HG03354 (cell line): Measurements from ENCODE around the gene PRCD.
A peak's percentile ranks its signal among the peaks of the same experiment; 100 is the strongest.
"Not testable (repeated sequence)": the region's sequence is repeated elsewhere in the genome, so short reads cannot be mapped to it uniquely, and the experiment has no call there.

Experiments
- ATAC-seq: cut with Tn5 transposase; IDR thresholded peaks from one replicate; pipeline ENCODE4 v1.9.1; 2021; ENCODE audit warnings: mild to moderate bottlenecking; ENCODE audit not compliant: unreplicated experiment, poor library complexity, severe bottlenecking

Gene PRCD

GRCh38 chr17:76524598-76525512 is 15.0 kb upstream of the PRCD start:
- no peak for ATAC-seq

- ATAC-seq, result not testable (repeated sequence)
Measured at GRCh38 chr17:76525513-76525833, 14.4 kb upstream of the PRCD start.

- not testable (repeated sequence) for ATAC-seq
Measured at GRCh38 chr17:76527016-76527415, 12.8 kb upstream of the PRCD start.

- peak; percentile 55 for ATAC-seq
Measured at GRCh38 chr17:76527430-76528111, 12.3 kb upstream of the PRCD start.

GRCh38 chr17:76528156-76528527 is 11.7 kb upstream of the PRCD start:
- peak; percentile 54 for ATAC-seq

- ATAC-seq, result no peak
Measured at GRCh38 chr17:76528528-76529223, 11.2 kb upstream of the PRCD start.

DNA sequence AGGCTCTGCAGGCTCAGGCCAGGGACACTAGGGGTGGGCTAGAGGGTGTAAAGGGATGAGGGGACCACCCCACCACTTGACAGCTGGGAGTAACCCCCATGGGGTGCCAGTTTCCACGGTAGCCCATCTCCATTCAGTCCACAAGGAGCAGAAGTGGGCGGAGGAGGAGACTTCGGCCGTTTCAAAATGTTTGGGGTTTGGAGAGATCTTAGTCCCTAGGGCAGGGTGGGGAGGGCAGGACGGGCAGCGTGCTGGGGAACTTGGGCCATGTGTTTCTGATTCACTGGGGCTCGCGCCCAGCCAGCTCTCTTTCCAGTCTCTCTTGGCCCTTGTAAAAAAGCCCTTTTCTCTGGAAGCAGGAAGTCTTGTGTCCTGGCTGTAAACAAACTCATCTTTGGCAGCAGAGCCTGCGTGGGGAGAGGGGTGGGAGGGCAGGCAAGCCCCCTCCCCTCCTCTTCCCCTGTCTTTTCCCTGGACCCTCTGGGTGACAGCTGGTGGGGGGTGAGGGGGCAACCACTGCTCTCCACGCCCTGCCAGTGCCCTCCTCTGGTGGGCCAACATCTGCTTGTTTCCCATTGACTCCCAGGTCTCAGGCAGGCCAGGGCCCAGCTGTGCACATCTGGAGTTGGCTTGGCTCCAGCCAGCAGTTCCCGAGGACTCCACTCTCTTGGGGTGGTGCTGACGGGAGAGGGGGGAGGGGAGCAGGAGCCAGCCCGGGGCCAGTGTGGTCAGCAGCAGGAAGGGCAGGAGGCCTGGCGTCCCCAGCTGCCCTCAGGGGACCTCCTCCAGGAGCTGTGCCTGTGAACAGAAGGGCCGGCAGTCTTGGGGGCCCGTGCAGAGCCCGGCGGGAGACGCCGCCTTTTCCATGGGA is 10.4 kb upstream of the PRCD start:
- ATAC-seq, result no peak

- ATAC-seq, result no peak
Measured at GRCh38 chr17:76530095-76530723, 9.6 kb upstream of the PRCD start.

DNA sequence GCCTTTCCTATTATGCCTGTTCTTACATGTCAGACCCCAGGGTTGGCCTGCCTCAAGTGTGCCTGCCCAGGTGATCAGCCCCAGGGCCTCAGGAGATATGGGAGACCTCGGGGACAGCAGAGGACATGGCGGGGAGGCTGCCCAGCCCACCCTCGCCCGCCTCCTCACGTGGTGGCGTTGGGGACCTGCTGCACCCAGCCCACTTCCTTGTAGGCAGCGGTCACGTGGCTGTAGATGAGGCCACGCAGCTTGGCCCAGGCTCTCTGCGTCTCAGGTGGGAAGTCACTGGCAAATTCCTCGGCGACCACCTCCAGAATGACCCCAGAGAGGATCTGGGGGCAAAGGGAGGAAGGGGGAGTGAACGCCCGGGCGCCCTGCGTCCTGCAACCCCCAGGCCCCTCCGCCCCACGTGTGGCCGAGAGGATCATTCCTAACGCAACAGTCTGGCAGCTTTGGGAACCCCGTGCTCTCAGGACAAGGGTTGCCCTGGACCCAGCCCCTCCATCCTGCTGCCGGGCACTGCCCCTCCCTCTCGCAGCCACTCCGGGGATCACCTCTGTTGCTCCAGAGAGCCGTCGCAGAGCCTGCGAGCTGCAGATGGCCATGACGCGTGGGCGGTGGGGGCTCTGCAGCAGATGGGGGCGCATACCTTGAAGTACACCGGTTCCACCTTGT is 8.9 kb upstream of the PRCD start:
- ATAC-seq, result no peak

DNA sequence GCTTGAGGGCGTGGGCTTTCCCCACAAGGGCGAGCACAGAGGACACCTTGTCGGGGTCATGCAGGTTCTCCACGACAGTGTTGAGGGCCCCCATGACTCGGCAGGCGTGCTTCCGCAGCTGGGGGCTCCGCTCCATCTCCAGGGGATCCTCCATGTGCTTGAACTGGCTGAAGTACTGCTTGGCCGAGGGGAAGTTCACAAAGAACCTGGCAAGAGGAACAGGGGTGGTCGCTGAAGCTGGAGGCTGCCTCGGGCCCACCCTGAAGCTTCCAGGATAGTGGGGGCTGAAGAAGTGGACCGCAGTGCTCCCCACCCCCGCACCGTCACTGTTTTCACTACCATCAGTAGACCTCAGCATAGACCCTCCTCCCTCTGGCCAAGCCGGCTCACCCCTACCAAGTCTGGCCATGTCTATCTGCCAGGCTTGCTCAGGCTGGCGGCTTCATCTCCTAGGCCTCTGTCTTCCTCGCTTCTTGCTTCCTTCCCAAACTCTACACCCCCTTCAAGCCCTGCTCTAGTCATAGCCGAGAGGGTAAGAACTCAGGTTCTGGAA is 8.3 kb upstream of the PRCD start:
- ATAC-seq, result no peak

DNA sequence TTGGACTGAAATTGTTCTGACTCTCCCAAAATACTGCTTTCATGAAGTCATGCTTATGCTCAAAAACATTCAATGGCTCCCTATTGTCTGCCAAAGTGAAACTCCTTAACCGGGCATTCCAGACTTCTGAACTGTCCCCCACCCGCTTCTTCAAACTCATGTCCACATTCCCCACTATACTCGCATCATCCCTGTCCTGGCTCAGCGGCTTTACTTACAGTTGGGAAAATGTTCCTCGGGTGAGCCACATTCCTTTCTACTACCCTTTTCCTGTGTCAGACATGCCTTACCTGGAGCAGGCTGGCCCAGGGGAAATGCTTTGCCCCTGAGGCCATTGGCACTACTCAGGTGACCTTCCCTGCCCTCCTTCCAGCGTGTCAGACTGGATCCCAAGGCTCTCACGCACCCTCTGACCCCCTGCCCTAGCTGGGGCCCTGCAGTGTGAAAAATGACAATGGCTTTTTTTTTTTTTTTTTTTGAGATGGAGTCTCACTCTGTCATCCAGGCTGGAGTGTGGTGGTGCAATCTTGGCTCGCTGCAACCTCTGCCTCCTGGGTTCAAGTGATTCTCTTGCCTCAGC is 7.7 kb upstream of the PRCD start:
- ATAC-seq, result no peak

DNA sequence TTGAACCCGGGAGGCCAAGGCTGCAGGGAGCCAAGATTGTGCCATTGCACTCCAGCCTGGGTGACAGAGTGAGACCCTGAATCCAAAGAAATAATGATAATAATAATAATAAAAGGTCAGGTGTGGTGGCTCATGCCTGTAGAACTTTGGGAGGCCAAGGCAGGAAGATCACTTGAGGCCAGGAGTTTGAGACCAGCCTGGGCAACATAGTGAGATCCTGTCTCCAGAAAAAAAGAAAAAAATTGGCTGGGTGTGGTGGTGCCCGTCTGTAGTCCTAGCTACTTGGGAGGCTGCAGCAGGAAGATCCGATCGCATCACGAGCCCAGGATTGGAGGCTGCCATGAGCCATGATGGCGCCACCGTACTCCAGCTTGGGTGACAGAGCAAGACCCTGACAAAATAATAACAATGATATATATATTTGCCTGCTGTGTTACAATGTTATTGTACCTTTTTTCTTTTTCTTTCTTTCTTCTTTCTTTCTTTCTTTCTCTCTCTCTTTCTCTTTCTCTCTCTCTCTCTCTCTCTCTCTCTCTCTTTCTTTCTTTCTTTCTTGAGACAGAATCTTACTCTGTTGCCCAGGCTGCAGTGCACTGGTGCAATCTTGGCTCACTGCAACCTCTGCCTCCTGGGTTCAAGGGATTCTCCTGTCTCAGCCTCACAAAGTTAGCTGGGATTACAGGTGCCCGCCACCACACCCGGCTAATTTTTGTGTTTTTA is 6.0 kb upstream of the PRCD start:
- not testable (repeated sequence) for ATAC-seq

DNA sequence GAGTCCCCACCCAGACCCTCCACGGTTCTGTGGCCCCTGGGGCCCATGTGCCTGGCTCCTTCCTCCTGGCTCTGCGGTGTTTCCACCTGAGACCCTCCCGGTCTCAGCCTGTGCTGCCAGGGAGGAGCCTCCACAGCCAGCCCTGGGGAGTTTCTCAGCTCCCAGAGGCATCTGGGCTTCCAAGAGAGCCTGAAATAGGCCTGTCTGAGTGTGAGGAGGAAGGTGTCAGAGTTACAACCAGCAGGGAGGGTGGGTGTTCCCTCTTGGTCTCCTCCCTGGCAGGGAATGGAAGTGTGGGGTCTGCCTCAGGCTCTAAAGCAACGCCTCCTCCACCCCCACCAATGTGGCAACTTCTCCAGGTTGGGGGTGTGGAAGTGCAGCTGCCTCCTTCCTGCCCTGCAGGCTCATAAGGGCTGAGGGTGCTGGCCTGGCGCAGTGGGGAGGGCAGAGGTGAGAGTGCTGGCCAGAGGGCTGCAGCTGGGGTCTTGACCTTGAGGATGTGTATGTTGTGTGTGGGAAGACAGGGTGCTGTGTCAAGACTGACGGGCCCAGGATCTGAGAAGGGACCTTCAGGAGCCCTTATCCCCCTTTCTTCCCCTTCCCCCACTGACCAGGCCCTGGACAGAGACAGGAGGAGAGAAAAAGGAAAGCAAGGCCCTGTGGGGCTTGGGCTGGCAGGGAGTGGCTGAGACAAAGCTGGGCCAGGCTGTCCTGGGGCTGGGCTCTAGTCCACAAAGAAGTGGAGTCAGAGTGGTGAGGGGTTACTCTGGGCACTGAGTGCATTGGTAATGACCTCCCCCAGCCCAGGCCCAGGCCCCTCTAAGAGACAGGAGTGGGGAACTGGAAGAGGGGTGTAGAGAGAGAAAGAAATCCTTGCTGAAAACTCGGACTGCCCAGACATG is 4.8 kb upstream of the PRCD start:
- no peak for ATAC-seq

- no peak for ATAC-seq
Measured at GRCh38 chr17:76535788-76536510, 3.9 kb upstream of the PRCD start.

DNA sequence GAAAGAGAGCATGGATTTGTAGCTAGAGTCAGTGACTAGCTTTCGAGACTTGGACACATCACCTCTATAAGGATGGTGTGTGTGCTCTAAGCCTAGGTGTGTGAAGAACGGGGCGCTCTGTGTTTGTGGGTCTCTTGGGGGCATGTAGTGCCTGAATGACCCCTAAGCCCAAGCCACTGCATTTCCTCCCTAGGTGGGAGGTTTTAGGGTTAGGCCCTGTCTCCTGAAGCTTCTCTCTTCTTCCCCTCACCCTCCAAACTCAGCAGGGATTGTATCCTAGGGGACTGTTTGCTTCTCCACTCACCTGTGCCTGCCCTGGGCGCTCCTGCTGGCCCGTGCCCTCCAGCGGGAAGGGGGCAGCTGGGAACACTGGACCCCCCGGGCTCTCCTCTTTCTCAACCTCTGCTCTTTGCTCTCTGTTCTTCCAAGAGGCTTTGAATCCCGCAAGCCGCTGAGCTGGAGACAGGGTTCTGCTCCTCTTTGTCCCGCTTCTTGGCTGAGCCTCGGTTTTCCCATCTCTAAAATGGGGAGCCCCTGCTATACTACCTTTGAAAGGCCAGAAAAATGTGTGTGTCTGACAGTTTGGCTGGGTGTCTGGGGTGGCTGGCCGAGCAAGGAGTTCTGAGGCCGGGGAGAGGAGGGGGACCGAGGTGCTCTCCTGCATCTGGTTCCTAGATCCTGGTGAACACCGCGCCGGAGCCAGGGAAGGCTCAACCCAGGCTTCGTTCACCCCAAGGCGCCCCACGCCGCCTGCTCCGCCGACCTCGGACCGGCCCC is 3.1 kb upstream of the PRCD start:
- no peak for ATAC-seq
